ENCODE results near the gene TRABD2A. TPM values are rescaled to one million over a fixed set of nuclear protein-coding genes. Genes with fewer than 3 reads are reported as not detected.

The TRABD2A gene
- total RNA-seq, 3 donors from 2014 or later, result 2.2 to 7.4 (median 5.6) TPM

- intact Hi-C loops (cut with DNase I; ENCODE audit: low total_unique reads), result no loop called here
- TF ChIP-seq POLR2AphosphoS5 (IDR thresholded peaks at IDR 0.05), result no peak
- TF ChIP-seq, protein P1, sequence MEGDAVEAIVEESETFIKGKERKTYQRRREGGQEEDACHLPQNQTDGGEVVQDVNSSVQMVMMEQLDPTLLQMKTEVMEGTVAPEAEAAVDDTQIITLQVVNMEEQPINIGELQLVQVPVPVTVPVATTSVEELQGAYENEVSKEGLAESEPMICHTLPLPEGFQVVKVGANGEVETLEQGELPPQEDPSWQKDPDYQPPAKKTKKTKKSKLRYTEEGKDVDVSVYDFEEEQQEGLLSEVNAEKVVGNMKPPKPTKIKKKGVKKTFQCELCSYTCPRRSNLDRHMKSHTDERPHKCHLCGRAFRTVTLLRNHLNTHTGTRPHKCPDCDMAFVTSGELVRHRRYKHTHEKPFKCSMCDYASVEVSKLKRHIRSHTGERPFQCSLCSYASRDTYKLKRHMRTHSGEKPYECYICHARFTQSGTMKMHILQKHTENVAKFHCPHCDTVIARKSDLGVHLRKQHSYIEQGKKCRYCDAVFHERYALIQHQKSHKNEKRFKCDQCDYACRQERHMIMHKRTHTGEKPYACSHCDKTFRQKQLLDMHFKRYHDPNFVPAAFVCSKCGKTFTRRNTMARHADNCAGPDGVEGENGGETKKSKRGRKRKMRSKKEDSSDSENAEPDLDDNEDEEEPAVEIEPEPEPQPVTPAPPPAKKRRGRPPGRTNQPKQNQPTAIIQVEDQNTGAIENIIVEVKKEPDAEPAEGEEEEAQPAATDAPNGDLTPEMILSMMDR (IDR thresholded peaks at IDR 0.05), result no peak
- TF ChIP-seq POLR2A (IDR thresholded peaks at IDR 0.05), result no peak
- no peak for DNase-seq (ENCODE audit: low spot score in 2 of 2)
These were observed 15.7 kb upstream of the TRABD2A start for GRCh38 chr2:84896567-84896966.

GRCh38 chr2:84894758-84895520, 14.1 kb upstream of the TRABD2A start:
- no peaks in the 10 kb centered on the region for H3K36me3 ChIP-seq
- H3K4me1 ChIP-seq, result no peaks in the 10 kb centered on the region
- H3K9me3 ChIP-seq, result no peaks in the 10 kb centered on the region
- H3K27me3 ChIP-seq, result no peaks in the 10 kb centered on the region
- DNase-seq (ENCODE audit: low spot score in 2 of 2), result no peak
- H3K27ac ChIP-seq, result peak overlapping the region; percentile 33 to 54
- no peak overlapping the region for H3K4me3 ChIP-seq
- TF ChIP-seq, protein P1 (IDR thresholded peaks at IDR 0.05), result no peak
- TF ChIP-seq POLR2AphosphoS5 (IDR thresholded peaks at IDR 0.05), result no peak
- TF ChIP-seq POLR2A (IDR thresholded peaks at IDR 0.05), result no peak
- intact Hi-C loops (cut with DNase I; ENCODE audit: low total_unique reads), result no loop called here

More at GRCh38 chr2:84896567-84896966, 15.7 kb upstream of the TRABD2A start:
- no peaks in the 10 kb centered on the region for H3K9me3 ChIP-seq
- H3K4me3 ChIP-seq, result no peak overlapping the region
- H3K36me3 ChIP-seq, result no peaks in the 10 kb centered on the region
- H3K4me1 ChIP-seq, result no peaks in the 10 kb centered on the region
- H3K27me3 ChIP-seq, result no peaks in the 10 kb centered on the region
- H3K27ac ChIP-seq, result no peak overlapping the region

DNA sequence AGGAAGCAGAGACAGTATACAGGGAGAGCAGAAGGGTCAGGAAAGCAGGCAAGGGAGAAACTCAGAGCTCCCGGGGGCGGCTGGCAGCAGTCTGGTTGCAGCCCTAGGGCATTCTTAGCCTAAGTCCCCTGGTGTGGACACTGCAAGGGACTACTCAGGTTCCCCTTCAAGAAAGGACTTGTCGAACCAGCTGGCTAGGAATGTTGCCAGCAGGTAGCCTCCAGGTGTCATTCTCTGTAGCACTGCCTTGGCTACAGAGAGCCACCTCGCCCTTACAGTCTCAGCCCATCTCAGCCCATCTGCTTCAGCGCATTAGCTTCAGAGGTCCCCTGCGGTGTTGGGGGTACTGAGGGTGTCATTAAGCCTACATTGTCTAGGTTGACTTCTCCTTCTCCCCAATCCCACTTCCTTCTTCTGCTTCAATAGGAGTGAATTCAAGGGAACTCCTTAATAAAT, 13.3 kb upstream of the TRABD2A start:
- H3K27me3 ChIP-seq, result no peaks in the 10 kb centered on the region
- H3K4me1 ChIP-seq, result no peaks in the 10 kb centered on the region
- DNase-seq (ENCODE audit: low spot score in 2 of 2), result no peak
- intact Hi-C loops (cut with DNase I; ENCODE audit: low total_unique reads), result no loop called here
- no peak overlapping the region for H3K4me3 ChIP-seq
- peak overlapping the region; percentile 33 to 34 for H3K27ac ChIP-seq
- TF ChIP-seq POLR2AphosphoS5 (IDR thresholded peaks at IDR 0.05) (no peak), POLR2A (IDR thresholded peaks at IDR 0.05) (no peak)
- TF ChIP-seq, protein P1 (IDR thresholded peaks at IDR 0.05), result no peak
- no peaks in the 10 kb centered on the region for H3K9me3 ChIP-seq
- no peaks in the 10 kb centered on the region for H3K36me3 ChIP-seq

GRCh38 chr2:84891355-84892010, 10.6 kb upstream of the TRABD2A start:
- Histone ChIP-seq H3K27ac (no peak overlapping the region), H3K9me3 (no peaks in the 10 kb centered on the region), H3K27me3 (no peaks in the 10 kb centered on the region), H3K4me1 (no peaks in the 10 kb centered on the region), H3K4me3 (no peak overlapping the region), H3K36me3 (no peaks in the 10 kb centered on the region)
- intact Hi-C loops (cut with DNase I; ENCODE audit: low total_unique reads), result no loop called here
- TF ChIP-seq POLR2A (IDR thresholded peaks at IDR 0.05) (no peak), POLR2AphosphoS5 (IDR thresholded peaks at IDR 0.05) (no peak)
- TF ChIP-seq, protein P1 (IDR thresholded peaks at IDR 0.05), result no peak
- no peak for DNase-seq (ENCODE audit: low spot score in 2 of 2)

DNA sequence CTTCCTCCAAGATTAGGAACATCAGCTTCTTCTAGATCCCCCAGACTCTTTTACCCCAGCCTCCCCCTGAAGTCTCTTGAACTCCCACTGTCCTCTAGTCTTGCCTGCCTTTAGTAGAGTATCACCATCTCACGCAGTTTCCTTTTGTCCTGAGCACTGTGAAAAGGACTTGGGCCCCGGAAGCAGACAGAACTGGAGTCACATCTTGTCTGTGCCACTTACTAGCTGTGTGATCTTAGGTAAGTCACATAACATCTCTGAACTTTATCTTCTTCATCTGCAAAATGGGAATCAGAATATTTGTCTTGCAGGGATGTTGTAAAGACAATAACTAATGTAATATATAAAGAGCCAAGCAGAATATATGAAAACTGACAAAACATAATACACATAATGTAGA, 8.4 kb upstream of the TRABD2A start:
- no peak for DNase-seq (ENCODE audit: low spot score in 2 of 2)
- Histone ChIP-seq H3K9me3 (no peaks in the 10 kb centered on the region), H3K36me3 (no peaks in the 10 kb centered on the region), H3K27ac (peak overlapping the region; percentile 80 to 84), H3K27me3 (no peaks in the 10 kb centered on the region), H3K4me1 (no peaks in the 10 kb centered on the region), H3K4me3 (peak overlapping the region in 2 of 3 donors; percentile 30 to 56)
- TF ChIP-seq, protein P1 (IDR thresholded peaks at IDR 0.05), result no peak
- TF ChIP-seq POLR2A (IDR thresholded peaks at IDR 0.05) (no peak), POLR2AphosphoS5 (IDR thresholded peaks at IDR 0.05) (no peak)
- intact Hi-C loops (cut with DNase I; ENCODE audit: low total_unique reads), result no loop called here

Measured in breast epithelium (tissue), 4 donors.